IMR-90 (cell line): ENCODE results near the gene RMND1.
"Not testable (repeated sequence)": the region's sequence is repeated elsewhere in the genome, so short reads cannot be mapped to it uniquely, and the experiment has no call there.

ENCODE experiments used
- BHLHE40 ChIP-seq: fragments of 150-350 bp; IDR thresholded peaks from 2 replicates; pipeline ENCODE4 v1.6.1; 2016; ENCODE audit warnings: mild to moderate bottlenecking, low read depth, low read length
- CEBPB ChIP-seq: IDR thresholded peaks from 2 replicates; pipeline ENCODE4 v1.6.1; 2012; ENCODE audit warnings: low read depth, low read length, improper control_type of control experiment
- CHD1 ChIP-seq: IDR thresholded peaks from 2 replicates; pipeline ENCODE4 v1.6.1; 2012; ENCODE audit warnings: low read depth, low read length, improper control_type of control experiment
- FOS ChIP-seq: fragments of 150-350 bp; IDR thresholded peaks from 2 replicates; pipeline ENCODE4 v1.6.1; 2016; ENCODE audit warnings: low read depth, low read length
- MAFK ChIP-seq: IDR thresholded peaks from 2 replicates; pipeline ENCODE4 v1.6.1; 2012; ENCODE audit warnings: low read depth, low read length, improper control_type of control experiment
- MXI1 ChIP-seq: IDR thresholded peaks from 2 replicates; pipeline ENCODE4 v1.6.1; 2012; ENCODE audit warnings: low read depth, mild to moderate bottlenecking, low read length, moderate library complexity, borderline replicate concordance
- NFE2L2 ChIP-seq: fragments of 150-350 bp; IDR thresholded peaks from 2 replicates; pipeline ENCODE4 v1.6.1; 2016; ENCODE audit warnings: low read depth, mild to moderate bottlenecking, low read length
- POLR2A ChIP-seq: IDR thresholded peaks from 2 replicates; pipeline ENCODE4 v1.6.1; 2012; ENCODE audit warnings: mild to moderate bottlenecking, low read depth, low read length
- RAD21 ChIP-seq: IDR thresholded peaks from 2 replicates; pipeline ENCODE4 v1.6.1; 2012; ENCODE audit warnings: low read length, improper control_type of control experiment
- RCOR1 ChIP-seq: IDR thresholded peaks from 2 replicates; pipeline ENCODE4 v1.6.1; 2012; ENCODE audit warnings: mild to moderate bottlenecking, low read length, improper control_type of control experiment; ENCODE audit not compliant: insufficient replicate concordance
- RFX5 ChIP-seq: IDR thresholded peaks from 2 replicates; pipeline ENCODE4 v1.8.0; 2012; ENCODE audit warnings: low read depth, mild to moderate bottlenecking, low read length, moderate library complexity
- SMC3 ChIP-seq: fragments of 150-350 bp; IDR thresholded peaks from 2 replicates; pipeline ENCODE4 v1.6.1; 2016; ENCODE audit warnings: low read depth, mild to moderate bottlenecking, antibody characterized with exemption, low read length, moderate library complexity
- TF ChIP-seq, protein P1 (sequence below): conservative IDR thresholded peaks from 2 replicates; pipeline ENCODE4 v1.5.1; 2012; ENCODE audit warnings: mild to moderate bottlenecking, low read depth, low read length, improper control_type of control experiment
- TF ChIP-seq, protein P2 (sequence below): fragments of 150-350 bp; IDR thresholded peaks from 2 replicates; pipeline ENCODE4 v1.6.1; 2016; ENCODE audit warnings: low read depth, mild to moderate bottlenecking, low read length, moderate library complexity, borderline replicate concordance

DNA sequence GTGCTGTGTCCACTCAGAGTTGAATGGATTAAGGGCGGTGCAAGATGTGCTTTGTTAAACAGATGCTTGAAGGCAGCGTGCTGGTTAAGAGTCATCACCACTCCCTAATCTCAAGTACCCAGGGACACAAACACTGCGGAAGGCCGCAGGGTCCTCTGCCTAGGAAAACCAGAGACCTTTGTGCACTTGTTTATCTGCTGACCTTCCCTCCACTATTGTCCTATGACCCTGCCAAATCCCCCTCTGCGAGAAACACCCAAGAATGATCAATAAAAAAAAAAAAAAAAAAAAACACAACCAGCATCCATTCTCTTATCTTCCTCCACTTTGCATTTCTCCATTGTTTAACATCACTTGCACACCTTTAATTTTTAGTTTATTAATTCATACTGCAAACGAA lies 998 bp downstream of the RMND1 start:
- not testable (repeated sequence) for TF ChIP-seq POLR2A, RCOR1, MXI1, FOS, CEBPB, MAFK, SMC3, CHD1, RAD21, RFX5, BHLHE40, NFE2L2
- TF ChIP-seq, protein P1, sequence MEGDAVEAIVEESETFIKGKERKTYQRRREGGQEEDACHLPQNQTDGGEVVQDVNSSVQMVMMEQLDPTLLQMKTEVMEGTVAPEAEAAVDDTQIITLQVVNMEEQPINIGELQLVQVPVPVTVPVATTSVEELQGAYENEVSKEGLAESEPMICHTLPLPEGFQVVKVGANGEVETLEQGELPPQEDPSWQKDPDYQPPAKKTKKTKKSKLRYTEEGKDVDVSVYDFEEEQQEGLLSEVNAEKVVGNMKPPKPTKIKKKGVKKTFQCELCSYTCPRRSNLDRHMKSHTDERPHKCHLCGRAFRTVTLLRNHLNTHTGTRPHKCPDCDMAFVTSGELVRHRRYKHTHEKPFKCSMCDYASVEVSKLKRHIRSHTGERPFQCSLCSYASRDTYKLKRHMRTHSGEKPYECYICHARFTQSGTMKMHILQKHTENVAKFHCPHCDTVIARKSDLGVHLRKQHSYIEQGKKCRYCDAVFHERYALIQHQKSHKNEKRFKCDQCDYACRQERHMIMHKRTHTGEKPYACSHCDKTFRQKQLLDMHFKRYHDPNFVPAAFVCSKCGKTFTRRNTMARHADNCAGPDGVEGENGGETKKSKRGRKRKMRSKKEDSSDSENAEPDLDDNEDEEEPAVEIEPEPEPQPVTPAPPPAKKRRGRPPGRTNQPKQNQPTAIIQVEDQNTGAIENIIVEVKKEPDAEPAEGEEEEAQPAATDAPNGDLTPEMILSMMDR: not testable (repeated sequence)
- TF ChIP-seq, protein P2, sequence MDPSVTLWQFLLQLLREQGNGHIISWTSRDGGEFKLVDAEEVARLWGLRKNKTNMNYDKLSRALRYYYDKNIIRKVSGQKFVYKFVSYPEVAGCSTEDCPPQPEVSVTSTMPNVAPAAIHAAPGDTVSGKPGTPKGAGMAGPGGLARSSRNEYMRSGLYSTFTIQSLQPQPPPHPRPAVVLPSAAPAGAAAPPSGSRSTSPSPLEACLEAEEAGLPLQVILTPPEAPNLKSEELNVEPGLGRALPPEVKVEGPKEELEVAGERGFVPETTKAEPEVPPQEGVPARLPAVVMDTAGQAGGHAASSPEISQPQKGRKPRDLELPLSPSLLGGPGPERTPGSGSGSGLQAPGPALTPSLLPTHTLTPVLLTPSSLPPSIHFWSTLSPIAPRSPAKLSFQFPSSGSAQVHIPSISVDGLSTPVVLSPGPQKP: not testable (repeated sequence)
